ENCODE measurements around the gene PNMA8A. TPM values are rescaled to one million over a fixed set of nuclear protein-coding genes. Genes with fewer than 3 reads are reported as not detected.
"Not testable (repeated sequence)": the region's sequence is repeated elsewhere in the genome, so short reads cannot be mapped to it uniquely, and the experiment has no call there.

The PNMA8A gene
- total and polyA plus RNA-seq, 2 donors (not counting 1 experiment from before 2014, with no cell fraction given) = 0.45 to 8.9 TPM

GRCh38 chr19:46435009-46435408 is 36.4 kb downstream of the PNMA8A start:
- Histone ChIP-seq H3K9ac (ENCODE audit: insufficient read depth, low read length) (no peak overlapping the region), H3K4me1 (ENCODE audit: control insufficient read depth, extremely low read depth, insufficient read depth, low read length) (no peaks in the 10 kb centered on the region), H3K4me3 (replicated peaks in 1 of 4; ENCODE audit: control extremely low read depth in 1 of 4, insufficient read depth in 1 of 4, low read depth in 3 of 4, low read length in 4 of 4) (no peak overlapping the region), H4K20me1 (ENCODE audit: control insufficient read depth, extremely low read depth, insufficient read depth, low read length) (no peaks in the 10 kb centered on the region), H2AFZ (ENCODE audit: low read length) (no peak overlapping the region), H3K4me2 (ENCODE audit: extremely low read depth, insufficient read depth, low read length) (no peak overlapping the region), H3K27me3 (ENCODE audit: control insufficient read depth, insufficient read depth, low read length) (no peaks in the 10 kb centered on the region), H3K79me2 (ENCODE audit: control insufficient read depth, insufficient read depth, low read length) (no peaks in the 10 kb centered on the region), H3K9me3 (ENCODE audit: control insufficient read depth, insufficient read depth, low read depth, low read length) (no peaks in the 10 kb centered on the region), H3K36me3 (ENCODE audit: control insufficient read depth, insufficient read depth, low read length) (no peaks in the 10 kb centered on the region), H3K27ac (ENCODE audit: insufficient read depth, low read length) (no peak overlapping the region)
- no peak for DNase-seq (ENCODE audit: low read depth in 2 of 2)
- TF ChIP-seq CTCF (conservative IDR thresholded peaks at IDR 0.05 in 1 of 2, IDR thresholded peaks at IDR 0.05 in 1 of 2; ENCODE audit: low read depth in 1 of 2, low read length in 2 of 2) (no peak), EZH2 (IDR thresholded peaks at IDR 0.05; ENCODE audit: low read length, missing control alignments) (no peak)

GRCh38 chr19:46433470-46433869 is 37.9 kb downstream of the PNMA8A start:
- H2AFZ ChIP-seq (ENCODE audit: low read length); H3K36me3 ChIP-seq (ENCODE audit: control insufficient read depth, insufficient read depth, low read length); H3K27ac ChIP-seq (ENCODE audit: insufficient read depth, low read length); H4K20me1 ChIP-seq (ENCODE audit: control insufficient read depth, extremely low read depth, insufficient read depth, low read length); H3K9ac ChIP-seq (ENCODE audit: insufficient read depth, low read length); H3K4me2 ChIP-seq (ENCODE audit: extremely low read depth, insufficient read depth, low read length); H3K9me3 ChIP-seq (ENCODE audit: control insufficient read depth, insufficient read depth, low read depth, low read length); H3K79me2 ChIP-seq (ENCODE audit: control insufficient read depth, insufficient read depth, low read length); H3K4me3 ChIP-seq (replicated peaks in 1 of 4; ENCODE audit: control extremely low read depth in 1 of 4, insufficient read depth in 1 of 4, low read depth in 3 of 4, low read length in 4 of 4); DNase-seq (ENCODE audit: low read depth in 2 of 2); H3K27me3 ChIP-seq (ENCODE audit: control insufficient read depth, insufficient read depth, low read length); H3K4me1 ChIP-seq (ENCODE audit: control insufficient read depth, extremely low read depth, insufficient read depth, low read length): not testable (repeated sequence)

- no peaks in the 10 kb centered on the region for H3K27me3 ChIP-seq (ENCODE audit: control insufficient read depth, insufficient read depth, low read length)
- no peaks in the 10 kb centered on the region for H4K20me1 ChIP-seq (ENCODE audit: control insufficient read depth, extremely low read depth, insufficient read depth, low read length)
- H3K79me2 ChIP-seq (ENCODE audit: control insufficient read depth, insufficient read depth, low read length) = no peaks in the 10 kb centered on the region
- H3K27ac ChIP-seq (ENCODE audit: insufficient read depth, low read length) = no peak overlapping the region
- H2AFZ ChIP-seq (ENCODE audit: low read length) = no peak overlapping the region
- H3K9me3 ChIP-seq (ENCODE audit: control insufficient read depth, insufficient read depth, low read depth, low read length) = no peaks in the 10 kb centered on the region
- no peaks in the 10 kb centered on the region for H3K36me3 ChIP-seq (ENCODE audit: control insufficient read depth, insufficient read depth, low read length)
- no peak overlapping the region for H3K4me3 ChIP-seq (replicated peaks in 1 of 4; ENCODE audit: control extremely low read depth in 1 of 4, insufficient read depth in 1 of 4, low read depth in 3 of 4, low read length in 4 of 4)
- DNase-seq (ENCODE audit: low read depth in 2 of 2) = no peak
- H3K9ac ChIP-seq (ENCODE audit: insufficient read depth, low read length) = no peak overlapping the region
- TF ChIP-seq EZH2 (IDR thresholded peaks at IDR 0.05; ENCODE audit: low read length, missing control alignments) (no peak), CTCF (conservative IDR thresholded peaks at IDR 0.05 in 1 of 2, IDR thresholded peaks at IDR 0.05 in 1 of 2; ENCODE audit: low read depth in 1 of 2, low read length in 2 of 2) (no peak)
- H3K4me2 ChIP-seq (ENCODE audit: extremely low read depth, insufficient read depth, low read length) = no peak overlapping the region
- no peaks in the 10 kb centered on the region for H3K4me1 ChIP-seq (ENCODE audit: control insufficient read depth, extremely low read depth, insufficient read depth, low read length)
Observed at GRCh38 chr19:46431824-46432223, 39.5 kb downstream of the PNMA8A start.

Data from fibroblast of lung (primary cell).